ENCODE results near the gene BCAS1.

BCAS1 gene

GRCh38 chr20:54044156-54044555, 26.2 kb downstream of the BCAS1 start:
- no peak for DNase-seq

- DNase-seq, result no peak
These were observed 27.1 kb downstream of the BCAS1 start for GRCh38 chr20:54043076-54043967.

- no peak for DNase-seq
These were observed 28.4 kb downstream of the BCAS1 start for GRCh38 chr20:54042021-54042420.

GRCh38 chr20:54041336-54041735, 29.1 kb downstream of the BCAS1 start:
- no peak for DNase-seq

- no peak for DNase-seq
These were observed 29.9 kb downstream of the BCAS1 start for GRCh38 chr20:54040531-54040930.

- no peak for DNase-seq
These were observed 31.4 kb downstream of the BCAS1 start for GRCh38 chr20:54038961-54039360.

GRCh38 chr20:54037525-54037924, 32.9 kb downstream of the BCAS1 start:
- no peak for DNase-seq

- DNase-seq, result no peak
These were observed 40.8 kb downstream of the BCAS1 start for GRCh38 chr20:54029643-54030042.

GRCh38 chr20:54029176-54029575, 41.2 kb downstream of the BCAS1 start:
- DNase-seq, result no peak

GRCh38 chr20:54028276-54029011, 42.0 kb downstream of the BCAS1 start:
- no peak for DNase-seq

GRCh38 chr20:54027704-54028103, 42.7 kb downstream of the BCAS1 start:
- no peak for DNase-seq

GRCh38 chr20:54026295-54027064, 43.9 kb downstream of the BCAS1 start:
- no peak for DNase-seq

GRCh38 chr20:54025251-54025771, 45.1 kb downstream of the BCAS1 start:
- no peak for DNase-seq

GRCh38 chr20:54023406-54023805, 47.0 kb downstream of the BCAS1 start:
- no peak for DNase-seq

GRCh38 chr20:54021446-54022235, 48.8 kb downstream of the BCAS1 start:
- no peak for DNase-seq

- DNase-seq, result no peak
These were observed 49.5 kb downstream of the BCAS1 start for GRCh38 chr20:54020868-54021267.

GRCh38 chr20:54020348-54020747, 50.0 kb downstream of the BCAS1 start:
- no peak for DNase-seq

- no peak for DNase-seq
These were observed 50.8 kb downstream of the BCAS1 start for GRCh38 chr20:54019585-54019984.

GRCh38 chr20:54019127-54019526, 51.3 kb downstream of the BCAS1 start:
- DNase-seq, result no peak

- DNase-seq, result no peak
These were observed 52.5 kb downstream of the BCAS1 start for GRCh38 chr20:54017846-54018245.

- no peak for DNase-seq
These were observed 54.9 kb downstream of the BCAS1 start for GRCh38 chr20:54015496-54015895.

- no peak for DNase-seq
These were observed 56.0 kb downstream of the BCAS1 start for GRCh38 chr20:54014293-54014926.

All from DMS153 (cell line).